GM19463 (cell line): ENCODE results near the gene DPH3.
A peak's percentile ranks its signal among the peaks of the same experiment; 100 is the strongest.

Experiments used
- ATAC-seq: cut with Tn5 transposase; IDR thresholded peaks from one replicate; pipeline ENCODE4 v1.9.1; 2021; ENCODE audit warnings: mild to moderate bottlenecking, moderate library complexity; ENCODE audit not compliant: unreplicated experiment

DPH3 gene

DNA sequence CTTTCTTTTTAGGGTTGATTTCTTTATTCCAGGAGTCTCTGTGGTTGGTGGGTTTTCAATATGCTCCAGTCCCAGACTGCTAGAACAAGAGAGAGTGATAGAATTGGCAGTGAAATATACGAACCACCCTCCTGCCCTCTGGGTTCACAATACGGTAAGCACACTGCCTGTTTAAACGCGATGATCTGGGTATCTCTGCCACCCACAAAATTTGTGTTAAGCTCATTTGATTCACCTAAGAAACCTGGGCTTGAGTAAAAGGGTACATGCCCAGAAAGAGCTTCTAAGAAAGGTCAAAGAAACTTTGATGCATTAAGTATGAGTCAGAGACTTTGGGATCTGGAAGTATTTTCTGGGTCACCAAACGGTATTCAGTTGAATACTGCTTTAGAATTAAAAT is 30.1 kb upstream of the DPH3 start:
- ATAC-seq: no peak

DNA sequence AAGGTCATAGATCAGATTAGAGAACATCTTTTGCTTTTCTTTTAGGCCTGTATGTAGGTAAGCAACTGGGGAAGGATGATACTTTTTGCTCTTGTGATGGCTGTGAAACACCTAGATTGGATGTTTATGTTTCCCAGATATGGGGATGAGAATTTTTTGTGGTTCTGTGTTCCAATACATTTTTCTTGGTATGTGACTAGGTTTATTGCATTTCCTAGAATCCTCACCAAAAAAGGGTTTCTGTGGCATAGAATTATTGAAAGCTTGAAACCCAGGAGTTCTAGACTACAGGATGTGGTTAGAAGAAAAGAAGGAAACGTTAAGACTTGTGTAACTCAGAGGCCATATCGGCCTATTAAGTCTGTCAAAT is 26.1 kb upstream of the DPH3 start:
- ATAC-seq: no peak

DNA sequence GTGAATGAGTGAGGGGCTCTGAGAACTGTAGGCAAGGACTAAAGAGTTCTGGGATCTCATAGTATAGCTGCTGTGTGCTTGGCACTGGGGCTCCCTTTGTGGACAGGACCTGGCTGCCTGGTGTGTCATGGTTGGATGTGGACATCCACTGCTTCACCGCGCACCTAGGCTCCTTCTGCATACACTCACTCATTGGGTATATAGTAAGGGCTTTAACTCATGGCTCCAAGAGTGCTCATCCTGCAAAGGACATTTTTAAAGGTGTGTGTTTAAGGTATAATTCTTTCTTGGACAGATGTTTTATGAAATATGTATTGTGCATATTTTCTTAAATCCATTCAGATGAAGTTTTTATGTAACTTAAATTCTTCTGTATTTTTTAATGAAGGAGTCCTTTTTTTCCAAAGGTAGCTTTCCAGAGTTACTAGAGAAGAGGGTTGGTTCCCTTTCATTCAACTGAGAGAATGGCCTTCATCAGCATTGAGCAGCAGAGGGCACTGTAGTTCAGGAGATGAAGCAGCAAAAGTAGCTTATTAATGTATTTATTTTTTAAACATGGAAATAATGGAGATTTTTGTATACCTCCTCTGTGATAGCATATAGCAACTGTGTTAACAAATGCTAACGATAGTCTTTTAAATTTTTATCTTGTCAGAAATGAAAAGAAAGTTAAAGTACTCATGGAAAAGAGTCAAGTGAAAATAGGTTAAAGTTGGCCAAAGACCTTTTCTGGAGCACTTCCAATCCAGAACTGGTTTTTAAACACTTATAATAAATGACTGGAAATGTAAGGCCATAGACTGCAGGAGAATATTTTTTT is 25.5 kb upstream of the DPH3 start:
- no peak for ATAC-seq

DNA sequence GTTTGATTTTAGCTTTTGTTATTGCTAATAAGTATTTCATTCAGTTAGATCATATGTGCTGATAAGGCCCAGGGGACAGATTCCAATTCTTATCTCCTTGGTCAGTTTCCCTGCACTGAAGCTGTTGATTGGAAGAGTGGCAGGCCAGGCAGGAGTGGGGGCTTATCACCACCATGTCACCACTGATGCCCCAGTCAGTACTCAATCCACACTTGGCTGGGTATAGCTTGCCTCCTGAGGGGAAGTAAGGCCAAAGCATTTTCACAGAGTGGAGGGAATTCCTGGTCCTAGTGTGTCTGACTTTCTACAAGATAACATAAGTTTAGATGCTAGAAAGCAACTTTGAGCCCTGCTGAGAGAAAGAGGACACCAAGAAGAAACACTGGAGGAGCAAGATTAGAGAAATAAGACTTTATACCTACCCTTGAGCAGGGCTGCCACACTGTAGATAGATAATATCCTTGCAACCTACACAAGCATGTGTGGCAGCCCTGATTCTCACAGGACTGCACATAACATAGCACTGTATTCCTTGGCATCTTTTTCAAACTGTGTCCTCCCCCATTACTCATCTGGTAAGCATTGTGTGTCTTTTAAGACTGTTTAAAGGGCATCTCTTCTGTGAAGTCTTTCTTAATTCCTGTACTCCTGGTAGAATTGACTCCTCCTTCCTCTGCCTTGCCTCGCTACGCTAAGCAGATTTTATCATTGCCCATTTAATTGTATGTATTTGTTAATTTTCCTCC is 24.6 kb upstream of the DPH3 start:
- no peak for ATAC-seq

DNA sequence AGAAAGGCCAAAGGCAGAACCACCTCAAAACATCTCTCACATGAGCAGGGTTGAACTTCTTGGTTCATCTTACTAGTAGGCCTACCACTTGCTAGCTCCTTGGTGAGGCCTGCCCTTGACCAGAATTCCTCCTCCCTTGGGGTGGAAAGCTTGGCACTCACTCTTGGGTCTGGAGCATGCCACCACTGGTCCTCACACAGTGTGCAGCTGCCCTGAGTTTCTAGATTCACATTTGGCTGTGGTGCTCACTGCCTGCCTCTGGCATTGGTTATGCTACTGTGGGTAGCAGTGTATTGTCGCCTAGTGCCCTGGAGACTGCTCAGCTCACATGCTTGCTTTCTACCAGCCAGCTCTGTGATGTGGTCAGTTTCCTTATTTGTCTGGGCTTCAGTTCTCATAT is 23.9 kb upstream of the DPH3 start:
- ATAC-seq: no peak

DNA sequence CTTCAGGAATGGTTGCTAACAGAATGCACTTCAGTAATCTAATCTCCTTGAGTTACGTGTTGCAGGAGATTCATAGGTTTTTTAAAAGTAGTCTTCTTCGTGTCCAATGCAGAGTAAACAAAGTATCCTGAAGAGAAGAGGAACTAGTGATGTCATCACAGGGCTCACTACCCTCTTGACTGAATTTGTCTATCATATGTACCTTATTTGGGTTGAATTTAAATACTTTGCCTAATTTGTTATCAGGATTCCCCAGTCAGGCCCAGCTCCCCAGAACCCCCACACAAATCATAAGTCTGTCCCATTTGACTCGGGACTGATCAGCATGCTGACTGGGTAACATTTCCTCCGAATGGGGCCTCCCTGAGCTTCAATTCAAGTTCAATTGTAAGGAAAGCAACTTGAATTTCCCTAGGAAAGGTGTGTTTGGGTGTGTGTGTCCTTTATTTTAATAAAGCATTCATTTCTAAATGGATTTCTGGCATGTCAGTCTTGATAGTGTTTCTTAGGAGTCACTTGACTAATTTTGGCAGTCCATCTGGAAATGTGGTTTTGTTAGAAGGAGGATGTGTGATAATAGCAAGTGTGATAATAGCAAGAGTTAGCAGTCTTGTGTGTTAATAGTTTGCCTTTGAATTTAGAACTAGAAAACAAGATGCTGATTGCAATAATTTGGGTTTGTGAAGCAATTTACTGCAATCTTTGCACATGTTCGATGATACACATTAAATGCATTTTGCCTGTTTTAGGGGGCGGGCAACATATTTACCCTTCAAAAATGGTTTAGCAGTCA is 22.2 kb upstream of the DPH3 start:
- no peak for ATAC-seq

DNA sequence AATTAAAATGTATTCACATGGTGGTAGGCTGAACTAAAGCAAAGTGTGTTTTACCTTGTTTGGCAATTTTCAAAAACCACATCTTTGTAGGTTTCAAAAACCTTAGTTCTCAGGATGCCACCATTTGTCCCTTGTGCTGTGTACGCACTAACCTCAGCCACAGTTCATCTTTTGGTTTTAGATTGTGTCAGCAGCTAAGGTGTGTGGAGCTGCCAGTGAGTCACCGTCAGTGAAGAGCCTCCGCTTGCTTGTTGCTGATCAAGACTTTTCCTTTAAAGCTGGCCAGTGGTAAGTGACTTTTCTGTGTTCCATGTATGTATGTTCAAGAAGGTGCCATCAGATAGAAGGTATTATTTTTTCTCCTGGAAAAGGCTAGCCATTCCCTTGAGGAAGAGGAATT is 21.4 kb upstream of the DPH3 start:
- peak; percentile 85 for ATAC-seq

DNA sequence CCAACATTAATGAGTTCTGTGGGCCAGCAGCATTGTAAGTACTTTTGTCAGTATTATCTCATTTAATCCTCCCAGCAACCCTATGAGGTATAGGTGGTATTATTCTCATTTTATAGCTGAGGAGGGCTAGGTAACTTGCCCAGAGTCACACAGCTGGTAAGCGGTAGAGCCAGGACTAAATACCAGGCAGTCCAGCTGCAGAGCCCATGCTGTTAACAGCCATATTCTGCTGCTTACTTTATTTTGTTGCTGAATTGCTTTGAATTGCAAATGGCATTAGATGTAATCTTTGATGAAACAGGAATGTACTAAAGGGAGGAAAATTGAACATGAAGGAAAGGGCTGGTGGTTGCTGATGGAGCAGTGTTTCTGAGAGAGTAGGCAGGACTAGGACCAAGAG is 19.9 kb upstream of the DPH3 start:
- ATAC-seq: no peak

DNA sequence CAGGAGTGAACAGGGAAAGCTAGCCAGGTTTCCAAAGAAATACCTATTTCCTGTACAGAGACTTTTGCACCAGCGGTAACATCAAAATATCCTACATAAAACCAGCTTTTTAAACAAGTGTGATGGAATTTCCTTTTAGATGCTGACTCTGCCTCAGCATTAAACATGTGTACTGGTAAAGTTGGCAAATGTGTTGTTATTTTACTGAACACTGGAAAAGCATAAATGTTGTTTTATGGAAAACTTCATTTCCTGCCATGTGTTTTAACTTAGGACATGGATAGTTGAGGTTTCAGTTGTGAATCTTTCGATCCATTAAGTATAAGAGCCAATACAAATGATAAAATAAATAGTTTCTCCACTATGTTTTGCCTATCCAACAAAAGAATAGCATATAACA is 15.9 kb upstream of the DPH3 start:
- ATAC-seq: no peak

DNA sequence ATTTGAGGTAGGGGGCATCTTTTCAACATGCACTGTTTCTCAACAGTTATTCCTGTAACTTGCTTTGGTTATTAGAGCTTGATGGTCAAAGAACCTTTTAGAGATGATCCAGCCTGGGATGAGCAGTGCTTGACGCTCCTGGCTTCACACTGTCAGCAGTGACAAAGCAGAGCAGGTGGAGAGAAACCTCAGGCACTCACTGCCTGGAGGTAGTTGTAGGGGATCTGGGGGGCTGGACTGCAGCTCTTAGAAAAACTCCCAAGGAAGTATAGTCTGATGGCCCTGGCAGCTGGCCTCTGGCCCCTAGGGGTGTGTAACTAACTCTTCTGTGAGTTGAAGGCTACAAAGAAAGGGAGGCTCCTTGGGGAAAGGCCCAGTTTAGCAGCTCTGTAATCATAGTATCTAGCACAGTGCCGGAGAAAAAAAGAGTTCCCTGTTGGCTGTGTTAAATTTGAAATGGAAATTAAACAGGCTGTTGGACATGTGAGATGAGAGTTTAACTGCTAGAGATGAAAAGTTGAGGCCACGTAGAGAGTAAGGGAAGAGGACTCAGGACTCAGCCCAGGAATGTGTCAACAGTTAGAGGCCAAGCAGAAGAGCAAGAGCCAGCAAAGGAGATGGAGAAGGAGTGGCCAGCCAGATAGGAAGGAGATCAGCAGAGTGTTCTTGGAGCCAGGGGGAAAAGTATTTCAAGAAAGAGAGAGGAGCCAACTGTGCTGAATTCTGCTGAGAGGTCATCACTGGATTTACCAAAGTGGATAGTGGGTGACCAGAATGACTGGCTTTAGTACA is 14.5 kb upstream of the DPH3 start:
- no peak for ATAC-seq

DNA sequence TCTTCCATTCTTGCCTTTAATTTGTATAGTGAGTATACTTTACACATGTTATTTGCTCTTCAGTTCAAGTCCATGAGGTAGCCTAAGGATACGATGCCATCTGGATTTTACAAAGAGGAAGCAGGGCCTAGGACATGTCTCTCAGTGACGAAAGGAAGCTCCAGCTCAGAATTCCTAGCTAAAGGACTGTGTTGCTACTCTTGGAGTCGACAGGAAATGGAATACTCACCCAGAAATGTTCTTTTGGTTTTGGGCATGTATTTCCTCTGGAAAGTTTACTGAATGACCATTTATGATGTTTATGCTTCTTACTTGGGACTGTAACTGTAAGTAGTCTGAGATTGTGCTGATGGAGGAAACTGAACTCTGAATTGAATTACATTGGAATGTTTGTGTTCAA is 12.7 kb upstream of the DPH3 start:
- no peak for ATAC-seq

DNA sequence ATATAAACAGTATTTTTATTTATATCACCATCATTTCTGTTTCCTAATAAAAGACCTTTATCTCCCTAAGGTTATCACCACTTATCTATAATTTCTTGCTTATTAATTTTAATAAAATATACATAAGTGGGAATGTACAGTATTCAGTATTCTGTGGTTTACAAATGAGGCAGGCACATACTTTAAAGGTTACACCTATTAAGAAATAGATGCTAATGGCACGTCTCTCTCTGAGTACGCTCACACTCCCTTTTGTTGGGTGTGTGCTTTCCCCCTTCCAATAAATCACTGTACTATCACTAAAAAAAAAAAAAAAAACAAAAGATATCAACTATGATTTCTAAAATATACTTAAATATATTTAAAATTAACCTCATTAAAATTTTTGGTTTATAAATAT is 9.1 kb upstream of the DPH3 start:
- ATAC-seq: no peak

DNA sequence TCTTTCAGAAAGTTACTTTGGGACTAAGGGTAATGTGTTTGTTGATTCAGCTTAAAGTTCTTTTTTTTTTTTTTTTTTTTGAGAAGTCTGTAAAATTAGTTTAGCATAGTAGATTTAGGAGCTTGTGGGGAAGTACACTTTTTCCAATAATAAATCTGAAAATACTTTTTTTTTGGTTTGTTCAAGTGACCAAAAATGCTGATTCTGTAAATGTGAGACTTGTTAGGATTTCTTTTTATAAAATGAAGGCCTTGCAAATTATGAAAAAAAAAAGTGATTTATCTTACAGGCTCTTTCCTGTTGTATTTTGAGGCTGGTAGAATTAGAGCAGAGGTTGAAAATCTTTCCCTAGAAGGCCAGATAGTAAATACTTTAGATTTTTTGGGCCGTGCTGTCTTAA is 7.8 kb upstream of the DPH3 start:
- no peak for ATAC-seq

DNA sequence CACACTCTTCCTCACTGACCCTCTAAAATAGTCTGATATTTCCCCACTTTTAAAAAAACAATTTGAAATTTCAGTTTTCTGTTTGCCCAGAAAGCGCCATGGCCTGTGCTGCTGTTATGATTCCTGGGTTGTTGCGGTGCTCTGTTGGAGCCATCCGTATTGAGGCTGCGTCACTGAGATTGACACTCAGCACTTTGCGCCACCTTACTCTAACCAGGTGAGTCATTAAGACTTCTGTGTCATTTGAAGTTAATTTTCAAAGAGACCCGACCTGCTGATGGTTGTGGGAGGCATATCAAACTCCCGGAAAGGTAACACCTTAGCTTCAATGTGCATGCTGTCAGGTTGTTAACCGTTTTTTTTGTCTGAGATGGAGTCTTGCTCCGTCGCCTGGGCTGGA is 6.1 kb upstream of the DPH3 start:
- no peak for ATAC-seq

DNA sequence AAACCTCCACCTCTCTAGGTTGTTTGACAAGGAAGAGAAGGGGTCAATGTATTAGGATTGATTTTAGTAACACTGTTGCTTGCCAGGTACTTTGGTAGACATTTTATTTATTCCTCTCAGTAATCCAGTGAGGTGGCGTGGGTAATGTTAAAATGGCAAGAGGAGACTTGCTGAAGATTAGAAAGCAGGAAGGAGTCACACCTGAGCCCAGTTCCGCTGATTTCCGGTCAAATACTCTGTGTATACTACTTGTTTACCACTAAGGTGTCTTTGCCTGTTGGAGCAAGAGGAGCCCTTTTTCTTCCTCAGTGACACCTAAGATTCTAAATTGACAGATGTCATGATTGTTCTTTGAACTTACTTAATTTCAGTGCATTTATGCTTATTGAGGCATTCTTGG is 2.0 kb upstream of the DPH3 start:
- ATAC-seq: no peak

DNA sequence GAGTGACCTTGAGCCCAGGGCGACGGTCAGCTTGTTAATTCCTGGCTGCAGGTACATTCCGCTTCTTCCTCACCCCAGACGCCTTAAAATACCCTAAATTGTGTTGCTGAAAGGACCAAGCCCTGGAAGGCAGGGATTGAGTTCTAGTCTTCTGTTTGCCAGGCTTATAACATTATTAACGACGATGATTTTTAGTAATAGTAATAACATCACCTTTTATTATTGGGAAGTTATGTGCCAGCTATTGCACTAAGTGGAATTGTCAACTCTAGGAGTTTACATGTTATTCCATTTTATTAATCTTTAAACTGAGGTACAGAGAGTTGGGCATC is 678 bp upstream of the DPH3 start:
- ATAC-seq: no peak

DNA sequence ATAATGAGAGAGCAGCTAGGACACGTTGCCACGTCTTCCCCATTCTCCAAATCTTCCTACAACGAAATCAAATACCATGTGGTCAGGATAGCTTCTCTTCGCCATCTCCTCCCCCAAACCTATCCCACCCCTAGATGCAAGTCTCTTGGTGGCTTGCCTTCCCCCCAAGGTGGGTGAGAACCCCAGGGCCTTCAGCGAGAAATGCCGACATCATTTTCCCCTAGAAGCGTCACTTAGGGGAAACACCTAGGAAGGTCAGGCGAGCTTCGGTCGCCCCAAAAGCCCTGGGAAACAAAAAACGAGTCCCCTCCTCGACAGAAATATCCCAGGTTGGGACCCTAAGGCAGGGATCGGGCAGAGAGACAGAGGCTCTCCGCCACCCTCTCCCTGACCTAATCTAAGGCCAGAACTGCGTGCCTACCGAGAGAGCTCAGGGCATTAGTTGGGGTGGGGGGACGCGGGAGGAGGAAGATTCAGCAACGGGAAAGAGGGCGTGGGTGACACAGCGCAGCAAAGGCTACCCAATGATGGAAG is 502 bp downstream of the DPH3 start:
- no peak for ATAC-seq

DNA sequence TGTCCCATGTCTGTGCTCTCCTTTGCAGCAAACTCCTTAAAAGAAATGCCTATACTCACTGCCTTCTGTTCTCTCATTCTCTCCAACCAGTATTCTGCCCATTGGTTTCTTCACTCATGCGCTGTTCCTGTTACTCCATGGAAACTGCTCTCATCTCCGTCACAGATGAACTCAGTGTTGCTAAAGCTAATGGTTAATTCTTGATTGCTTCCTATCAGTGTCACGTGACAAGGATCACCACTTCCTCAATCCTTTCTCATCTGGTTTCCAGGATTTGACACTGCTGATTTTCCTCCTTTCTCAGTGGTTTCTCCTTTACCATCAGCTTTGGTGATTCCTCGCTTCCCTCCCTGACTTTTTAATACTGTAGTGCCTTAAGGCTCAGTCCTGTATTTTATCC is 2.6 kb downstream of the DPH3 start:
- no peak for ATAC-seq

DNA sequence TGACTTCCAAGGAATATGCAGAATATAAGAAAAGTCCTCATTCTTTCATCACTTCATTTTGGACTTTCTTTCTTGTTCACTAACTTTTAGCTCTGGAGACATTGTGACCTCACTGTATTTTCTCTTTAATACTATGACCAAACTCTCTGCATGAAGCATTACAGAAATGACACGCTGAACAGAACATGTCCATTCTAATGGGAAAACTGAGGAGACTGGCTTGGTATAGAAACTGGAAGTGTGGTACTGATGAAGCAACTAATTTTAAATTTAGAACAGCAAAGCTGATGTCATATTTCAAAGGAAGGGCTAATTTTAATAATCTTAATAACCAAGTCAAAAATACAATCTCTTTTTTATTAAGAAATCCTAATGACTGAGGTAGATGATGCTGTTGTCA is 4.7 kb downstream of the DPH3 start:
- no peak for ATAC-seq

DNA sequence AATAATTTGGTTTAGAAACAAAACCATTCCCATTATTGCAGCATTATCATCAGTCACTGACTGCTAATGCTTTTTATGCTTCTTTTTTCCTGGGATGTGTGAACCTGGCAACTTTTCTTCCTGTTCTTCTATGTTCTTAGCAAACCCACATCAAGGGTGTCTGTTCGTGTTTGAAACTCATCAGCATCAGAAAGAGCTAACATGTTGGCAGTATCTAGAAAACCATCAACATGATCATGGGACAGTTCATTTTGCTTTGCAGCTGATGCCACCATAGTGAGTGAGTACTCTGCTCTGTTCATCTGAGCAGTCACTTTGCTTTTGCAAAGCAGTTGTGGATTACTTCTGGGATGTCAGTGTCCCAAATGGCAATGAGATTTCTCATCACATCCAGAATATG is 5.9 kb downstream of the DPH3 start:
- ATAC-seq: no peak

DNA sequence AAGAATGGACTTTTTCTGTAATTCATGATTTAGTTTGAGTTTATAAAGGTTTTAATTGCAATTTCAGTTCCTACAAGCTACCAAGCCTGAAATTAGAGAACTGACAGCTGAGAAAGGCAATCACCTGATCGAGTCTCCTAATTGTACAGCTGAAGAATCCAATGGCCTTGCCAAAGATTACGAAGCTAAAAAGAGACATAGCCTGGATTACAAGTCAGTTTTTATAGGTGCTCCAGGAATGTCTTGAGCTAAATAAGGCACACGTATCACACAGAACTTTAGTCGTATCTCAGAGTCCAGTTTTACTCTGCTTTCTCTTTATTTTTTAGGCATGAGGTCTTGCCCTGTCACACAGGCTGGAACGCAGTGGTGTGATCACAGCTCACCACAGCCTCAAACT is 6.6 kb downstream of the DPH3 start:
- ATAC-seq: no peak
